Common myeloid progenitor, CD34-positive (primary cell): Measurements from ENCODE around the gene MYRFL.
"Not testable (repeated sequence)": the region's sequence is repeated elsewhere in the genome, so short reads cannot be mapped to it uniquely, and the experiment has no call there.

Source experiments
- CTCF ChIA-PET: fragments of 350-600 bp; sonication (Branson Sonifier 250); formaldehyde crosslinking; loops from one replicate; lab custom pipeline; 2021; ENCODE audit warnings: antibody characterized with exemption; lab: Charles Lee
- POLR2A ChIA-PET: fragments of 350-600 bp; sonication (Branson Sonifier 250); formaldehyde crosslinking; loops from one replicate; lab custom pipeline; 2021; ENCODE audit warnings: antibody characterized with exemption; lab: Charles Lee
- DNase-seq, 3 donors: peaks; one replicate each; pipeline versions ENCODE4 v3.0.0 to v3.0.0-alpha.2; 2013
- H3K27ac ChIP-seq, 2 experiments: 1 replicate in 1 of 2; 2 replicates in 1 of 2; pipeline ENCODE4 v1.7.0; 2013; ENCODE audit warnings: inconsistent platforms in 2 of 2, low read length in 2 of 2, mild to moderate bottlenecking in 2 of 2, low read depth in 1 of 2, moderate library complexity in 1 of 2; ENCODE audit not compliant: severe bottlenecking in 2 of 2, insufficient read depth in 1 of 2, poor library complexity in 1 of 2
- H3K27me3 ChIP-seq, 5 experiments: replicated peaks in 2 of 5; 1 replicate in 3 of 5; 2 replicates in 2 of 5; pipeline versions ENCODE4 v1.6.1 to v1.7.0; 2013; ENCODE audit warnings: low read length in 4 of 5, mild to moderate bottlenecking in 2 of 5, moderate library complexity in 2 of 5, inconsistent platforms in 1 of 5; ENCODE audit not compliant: insufficient read depth in 5 of 5, control insufficient read depth in 4 of 5
- H3K36me3 ChIP-seq, 4 experiments: 1 replicate in 2 of 4; 2 replicates in 2 of 4; pipeline versions ENCODE4 v1.6.1 to v1.7.0; 2013; ENCODE audit warnings: low read length in 3 of 4, control low read depth in 1 of 4, mild to moderate bottlenecking in 1 of 4; ENCODE audit not compliant: control insufficient read depth in 4 of 4, insufficient read depth in 4 of 4
- H3K4me1 ChIP-seq, 4 experiments: 1 replicate in 3 of 4; 2 replicates in 1 of 4; pipeline versions ENCODE4 v1.6.1 to v1.7.1; 2013; ENCODE audit warnings: low read length in 3 of 4, mild to moderate bottlenecking in 3 of 4, control low read depth in 1 of 4, inconsistent platforms in 1 of 4, moderate library complexity in 1 of 4; ENCODE audit not compliant: control insufficient read depth in 4 of 4, insufficient read depth in 4 of 4; ENCODE audit errors: control extremely low read depth in 1 of 4
- H3K4me3 ChIP-seq, 7 experiments: 1 replicate in 4 of 7; 2 replicates in 3 of 7; pipeline versions ENCODE4 v1.5.1 to v1.7.0; 2013; ENCODE audit warnings: mild to moderate bottlenecking in 7 of 7, low read length in 6 of 7, moderate library complexity in 6 of 7, inconsistent platforms in 2 of 7, low read depth in 2 of 7, control low read depth in 1 of 7; ENCODE audit not compliant: insufficient read depth in 4 of 7, control insufficient read depth in 1 of 7; ENCODE audit errors: extremely low read depth in 1 of 7
- H3K9me3 ChIP-seq, 5 experiments: 1 replicate in 4 of 5; 2 replicates in 1 of 5; pipeline versions ENCODE4 v1.6.1 to v1.7.1; 2013; ENCODE audit warnings: low read length in 4 of 5, mild to moderate bottlenecking in 2 of 5, inconsistent platforms in 1 of 5, low read depth in 1 of 5, moderate library complexity in 1 of 5; ENCODE audit not compliant: control insufficient read depth in 4 of 5, insufficient read depth in 2 of 5; ENCODE audit errors: control extremely low read depth in 1 of 5
- whole genome bisulfite sequencing: methylation state at CpG from one replicate; pipeline ENCODE4 v1.1.5; 2013; ENCODE audit not compliant: insufficient coverage; 5-methylcytosine and 5-hydroxymethylcytosine counted together

The MYRFL gene

GRCh38 chr12:69987579-69988091, 162.6 kb downstream of the MYRFL start:
- Histone ChIP-seq H3K9me3 (no peaks in the 10 kb centered on the region), H3K36me3 (no peaks in the 10 kb centered on the region), H3K4me1 (no peaks in the 10 kb centered on the region), H3K27ac (no peak overlapping the region), H3K27me3 (no peaks in the 10 kb centered on the region), H3K4me3 (no peak overlapping the region)
- ChIA-PET CTCF (no interaction called here), POLR2A (no interaction called here)
- 86% methylated on average over 1 of the region's 2 CpGs for WGBS
- DNase-seq = no peak

- Histone ChIP-seq H3K27me3 (no peaks in the 10 kb centered on the region), H3K4me3 (no peak overlapping the region), H3K9me3 (peaks cover 0 to 2% (median 0%) of the 10 kb centered on the region in 5 experiments), H3K36me3 (no peaks in the 10 kb centered on the region), H3K4me1 (no peaks in the 10 kb centered on the region), H3K27ac (no peak overlapping the region)
- ChIA-PET CTCF (no interaction called here), POLR2A (no interaction called here)
- 0% methylated on average over 1 of the region's 9 CpGs for WGBS
- no peak for DNase-seq
Measured at GRCh38 chr12:69988481-69989321, 163.7 kb downstream of the MYRFL start.

GRCh38 chr12:69991690-69992288, 166.8 kb downstream of the MYRFL start:
- H3K4me3 ChIP-seq = no peak overlapping the region
- no peaks in the 10 kb centered on the region for H3K36me3 ChIP-seq
- H3K9me3 ChIP-seq = peaks cover 0 to 2% (median 0%) of the 10 kb centered on the region in 5 experiments
- WGBS = 99% methylated on average over 6 of the region's 6 CpGs
- no peak overlapping the region for H3K27ac ChIP-seq
- H3K27me3 ChIP-seq = no peaks in the 10 kb centered on the region
- ChIA-PET POLR2A (no interaction called here), CTCF (no interaction called here)
- DNase-seq = peak in 1 of 3 donors; percentile 3
- H3K4me1 ChIP-seq = no peaks in the 10 kb centered on the region

GRCh38 chr12:69993433-69993832, 168.4 kb downstream of the MYRFL start:
- H3K36me3 ChIP-seq = no peaks in the 10 kb centered on the region
- H3K4me1 ChIP-seq = no peaks in the 10 kb centered on the region
- ChIA-PET POLR2A (no interaction called here), CTCF (no interaction called here)
- H3K4me3 ChIP-seq = no peak overlapping the region
- peaks cover 0 to 2% (median 0%) of the 10 kb centered on the region in 5 experiments for H3K9me3 ChIP-seq
- no peaks in the 10 kb centered on the region for H3K27me3 ChIP-seq
- no CpG with 5 or more reads among the region's 1 CpG for WGBS
- H3K27ac ChIP-seq = no peak overlapping the region
- no peak for DNase-seq

- 92% methylated on average over 5 of the region's 7 CpGs for WGBS
- H3K9me3 ChIP-seq, H3K36me3 ChIP-seq, H3K4me3 ChIP-seq, DNase-seq, POLR2A ChIA-PET, H3K27me3 ChIP-seq, H3K4me1 ChIP-seq, CTCF ChIA-PET, H3K27ac ChIP-seq: not testable (repeated sequence)
Measured at GRCh38 chr12:69994086-69994485, 169.1 kb downstream of the MYRFL start.

- Histone ChIP-seq H3K4me3 (no peak overlapping the region), H3K36me3 (no peaks in the 10 kb centered on the region), H3K27me3 (no peaks in the 10 kb centered on the region), H3K9me3 (peaks cover 0 to 2% (median 0%) of the 10 kb centered on the region in 5 experiments), H3K27ac (no peak overlapping the region), H3K4me1 (no peaks in the 10 kb centered on the region)
- 87% methylated on average over 4 of the region's 6 CpGs for WGBS
- POLR2A ChIA-PET = no interaction called here
- DNase-seq = peak in 1 of 3 donors; percentile 13
- CTCF ChIA-PET = no interaction called here
Measured at GRCh38 chr12:69994724-69995173, 169.7 kb downstream of the MYRFL start.

- ChIA-PET POLR2A (no interaction called here), CTCF (no interaction called here)
- Histone ChIP-seq H3K9me3 (peaks cover 0 to 2% (median 0%) of the 10 kb centered on the region in 5 experiments), H3K4me3 (no peak overlapping the region), H3K36me3 (no peaks in the 10 kb centered on the region), H3K27me3 (no peaks in the 10 kb centered on the region), H3K27ac (no peak overlapping the region), H3K4me1 (no peaks in the 10 kb centered on the region)
- WGBS = no CpG with 5 or more reads among the region's 2 CpGs
- DNase-seq = no peak
Measured at GRCh38 chr12:69996241-69996640, 171.2 kb downstream of the MYRFL start.
